HEK293 (cell line): ENCODE results near the gene YAE1.

ENCODE experiments used
- CTCF ChIA-PET: fragments of 350-600 bp; formaldehyde crosslinking; extraction: SDS; loops from one replicate; lab custom pipeline; 2021; ENCODE audit warnings: antibody characterized with exemption; lab: Yijun Ruan, JAX
- POLR2A ChIA-PET: fragments of 300-600 bp; formaldehyde crosslinking; extraction: SDS; loops from one replicate; lab custom pipeline; 2020; ENCODE audit warnings: antibody characterized with exemption, inconsistent platforms; lab: Yijun Ruan, JAX
- H3K27ac ChIP-seq: fragments of 200-500 bp; sonication (Bioruptor generic); 2 replicates; pipeline ENCODE4 v1.5.1; 2014; ENCODE audit warnings: low read depth, low read length, control low read depth, inconsistent platforms; ENCODE audit errors: extremely low read depth
- H3K36me3 ChIP-seq, 2 experiments: fragments of 200-500 bp in 1 of 2; sonication (Bioruptor generic) in 1 of 2; 1 replicate in 1 of 2; 2 replicates in 1 of 2; pipeline ENCODE4 v1.5.1; 2014 to 2017; ENCODE audit warnings: inconsistent platforms in 2 of 2, low read length in 2 of 2; ENCODE audit not compliant: control insufficient read depth in 2 of 2, insufficient read depth in 1 of 2
- H3K4me1 ChIP-seq: fragments of 200-500 bp; sonication (Bioruptor generic); 2 replicates; pipeline ENCODE4 v1.5.1; 2014; ENCODE audit warnings: mild to moderate bottlenecking, low read length, inconsistent platforms; ENCODE audit not compliant: control insufficient read depth, insufficient read depth
- H3K4me3 ChIP-seq: 2 replicates; pipeline ENCODE4 v1.5.1; 2011; ENCODE audit warnings: low read depth, mild to moderate bottlenecking, control low read depth, low read length, moderate library complexity
- H3K9me3 ChIP-seq: fragments of 200-500 bp; sonication (Bioruptor generic); 2 replicates; pipeline ENCODE4 v1.5.1; 2014; ENCODE audit warnings: low read depth, low read length, inconsistent platforms; ENCODE audit not compliant: control insufficient read depth, insufficient read depth
- GLIS2 ChIP-seq: fragments of 450-650 bp; formaldehyde crosslinking; IDR thresholded peaks from 2 replicates; pipeline ENCODE4 v1.5.1; 2016; ENCODE audit warnings: missing biosample characterization, missing genetic modification characterization
- HOXA7 ChIP-seq: sonication (generic); formaldehyde crosslinking; IDR thresholded peaks from 2 replicates; pipeline ENCODE4 v1.8.1; 2022; ENCODE audit warnings: missing genetic modification reagents, borderline replicate concordance
- SCRT2 ChIP-seq: fragments of 450-650 bp; formaldehyde crosslinking; IDR thresholded peaks from 2 replicates; pipeline ENCODE4 v1.5.1; 2016; ENCODE audit warnings: missing biosample characterization, missing genetic modification characterization
- ZBTB20 ChIP-seq: fragments of 450-650 bp; formaldehyde crosslinking; IDR thresholded peaks from 2 replicates; pipeline ENCODE4 v1.5.1; 2016; ENCODE audit warnings: missing biosample characterization, missing genetic modification characterization
- ZNF202 ChIP-seq: fragments of 450-650 bp; formaldehyde crosslinking; IDR thresholded peaks from 2 replicates; pipeline ENCODE4 v1.5.1; 2016; ENCODE audit warnings: missing biosample characterization, missing genetic modification characterization, borderline replicate concordance
- ZNF274 ChIP-seq, 2 experiments: fragments of 200-500 bp in 1 of 2; fragments of 450-650 bp in 1 of 2; sonication (Bioruptor generic) in 1 of 2; formaldehyde crosslinking in 1 of 2; IDR thresholded peaks; 2 replicates each; pipeline versions ENCODE4 v1.5.1 to v1.6.1; 2014 to 2016; ENCODE audit warnings: borderline replicate concordance in 1 of 2, inconsistent platforms in 1 of 2, low read length in 1 of 2, missing biosample characterization in 1 of 2, missing genetic modification characterization in 1 of 2
- ZNF350 ChIP-seq: fragments of 450-650 bp; formaldehyde crosslinking; IDR thresholded peaks from 2 replicates; pipeline ENCODE4 v1.5.0; 2017; ENCODE audit warnings: missing biosample characterization, mild to moderate bottlenecking, missing genetic modification characterization
- ZNF423 ChIP-seq: fragments of 450-650 bp; formaldehyde crosslinking; IDR thresholded peaks from 2 replicates; pipeline ENCODE4 v1.5.1; 2016; ENCODE audit warnings: missing biosample characterization, missing genetic modification characterization
- ZNF501 ChIP-seq: fragments of 450-650 bp; formaldehyde crosslinking; IDR thresholded peaks from 2 replicates; pipeline ENCODE4 v1.5.1; 2016; ENCODE audit warnings: missing biosample characterization, missing genetic modification characterization
- ZNF529 ChIP-seq: fragments of 450-650 bp; formaldehyde crosslinking; IDR thresholded peaks from 2 replicates; pipeline ENCODE4 v1.5.1; 2017; ENCODE audit warnings: missing genetic modification characterization, missing biosample characterization; ENCODE audit not compliant: insufficient replicate concordance
- ZNF561 ChIP-seq: fragments of 450-650 bp; IDR thresholded peaks from 2 replicates; pipeline ENCODE4 v1.5.1; 2018; ENCODE audit warnings: missing biosample characterization, missing genetic modification characterization, borderline replicate concordance
- ZNF596 ChIP-seq: fragments of 450-650 bp; IDR thresholded peaks from 2 replicates; pipeline ENCODE4 v1.5.0; 2018; ENCODE audit warnings: missing biosample characterization, mild to moderate bottlenecking, missing genetic modification characterization, moderate library complexity
- ZNF660 ChIP-seq: fragments of 450-650 bp; IDR thresholded peaks from 2 replicates; pipeline ENCODE4 v1.5.1; 2018; ENCODE audit warnings: missing biosample characterization, mild to moderate bottlenecking, missing genetic modification characterization
- ZNF768 ChIP-seq: fragments of 450-650 bp; formaldehyde crosslinking; IDR thresholded peaks from 2 replicates; pipeline ENCODE4 v1.5.1; 2018; ENCODE audit warnings: missing biosample characterization, mild to moderate bottlenecking, missing genetic modification characterization
- ZNF830 ChIP-seq: fragments of 450-650 bp; IDR thresholded peaks from 2 replicates; pipeline ENCODE4 v1.5.0; 2018; ENCODE audit warnings: missing biosample characterization, missing genetic modification characterization, low read depth, mild to moderate bottlenecking, moderate library complexity
- TF ChIP-seq, protein P1 (sequence below): fragments of 450-650 bp; formaldehyde crosslinking; IDR thresholded peaks from 2 replicates; pipeline ENCODE4 v1.5.1; 2016; ENCODE audit warnings: missing biosample characterization, missing genetic modification characterization, borderline replicate concordance
- TF ChIP-seq, protein P2 (sequence below): fragments of 450-650 bp; formaldehyde crosslinking; optimal IDR thresholded peaks from 2 replicates; pipeline ENCODE3; 2016; ENCODE audit warnings: missing biosample characterization, mild to moderate bottlenecking, missing genetic modification characterization
- TF ChIP-seq, protein P3 (sequence below): fragments of 450-650 bp; formaldehyde crosslinking; IDR thresholded peaks from 2 replicates; pipeline ENCODE4 v1.5.1; 2016; ENCODE audit warnings: missing biosample characterization, missing genetic modification characterization
- TF ChIP-seq, protein P4 (sequence below): IDR thresholded peaks from 2 replicates; pipeline ENCODE4 v1.6.1; 2011; ENCODE audit warnings: mild to moderate bottlenecking, low read depth, low read length, borderline replicate concordance
- TF ChIP-seq, protein P5 (sequence below): fragments of 450-650 bp; formaldehyde crosslinking; IDR thresholded peaks from 2 replicates; pipeline ENCODE4 v1.5.1; 2016; ENCODE audit warnings: missing biosample characterization, missing genetic modification characterization

Gene YAE1

DNA sequence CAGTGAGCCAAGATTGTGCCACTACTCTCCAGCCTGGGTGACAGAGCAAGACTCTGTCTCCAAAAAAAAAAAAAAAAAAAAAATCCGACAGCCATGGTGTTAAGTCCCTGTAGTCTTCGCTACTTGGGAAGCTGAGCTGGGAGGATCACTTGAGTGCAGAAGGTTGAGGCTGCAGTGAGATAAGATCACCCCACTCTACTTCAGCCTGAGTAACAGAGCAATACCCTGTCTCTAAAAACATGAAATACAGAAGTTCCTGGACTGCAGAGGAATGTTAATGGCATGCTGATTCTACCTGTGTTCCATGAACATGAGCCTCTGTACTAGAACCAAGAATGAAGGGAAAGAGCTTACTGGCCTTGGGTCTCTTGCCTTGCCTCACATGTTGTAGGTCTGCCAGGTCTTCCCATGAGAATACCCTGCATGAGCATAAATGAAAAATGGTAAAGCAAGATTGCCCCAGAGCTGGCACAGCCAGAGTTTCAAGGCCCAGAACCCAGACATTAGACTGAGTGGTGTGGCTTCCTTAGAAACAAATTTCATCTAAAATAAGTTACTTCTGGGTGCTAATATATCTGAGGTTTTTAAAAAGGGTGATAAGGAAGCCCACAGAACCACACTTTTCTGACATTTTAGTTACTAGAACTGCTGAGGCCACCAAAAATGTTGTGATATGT is 8.6 kb downstream of the YAE1 start (continued):
- TF ChIP-seq, protein P1, sequence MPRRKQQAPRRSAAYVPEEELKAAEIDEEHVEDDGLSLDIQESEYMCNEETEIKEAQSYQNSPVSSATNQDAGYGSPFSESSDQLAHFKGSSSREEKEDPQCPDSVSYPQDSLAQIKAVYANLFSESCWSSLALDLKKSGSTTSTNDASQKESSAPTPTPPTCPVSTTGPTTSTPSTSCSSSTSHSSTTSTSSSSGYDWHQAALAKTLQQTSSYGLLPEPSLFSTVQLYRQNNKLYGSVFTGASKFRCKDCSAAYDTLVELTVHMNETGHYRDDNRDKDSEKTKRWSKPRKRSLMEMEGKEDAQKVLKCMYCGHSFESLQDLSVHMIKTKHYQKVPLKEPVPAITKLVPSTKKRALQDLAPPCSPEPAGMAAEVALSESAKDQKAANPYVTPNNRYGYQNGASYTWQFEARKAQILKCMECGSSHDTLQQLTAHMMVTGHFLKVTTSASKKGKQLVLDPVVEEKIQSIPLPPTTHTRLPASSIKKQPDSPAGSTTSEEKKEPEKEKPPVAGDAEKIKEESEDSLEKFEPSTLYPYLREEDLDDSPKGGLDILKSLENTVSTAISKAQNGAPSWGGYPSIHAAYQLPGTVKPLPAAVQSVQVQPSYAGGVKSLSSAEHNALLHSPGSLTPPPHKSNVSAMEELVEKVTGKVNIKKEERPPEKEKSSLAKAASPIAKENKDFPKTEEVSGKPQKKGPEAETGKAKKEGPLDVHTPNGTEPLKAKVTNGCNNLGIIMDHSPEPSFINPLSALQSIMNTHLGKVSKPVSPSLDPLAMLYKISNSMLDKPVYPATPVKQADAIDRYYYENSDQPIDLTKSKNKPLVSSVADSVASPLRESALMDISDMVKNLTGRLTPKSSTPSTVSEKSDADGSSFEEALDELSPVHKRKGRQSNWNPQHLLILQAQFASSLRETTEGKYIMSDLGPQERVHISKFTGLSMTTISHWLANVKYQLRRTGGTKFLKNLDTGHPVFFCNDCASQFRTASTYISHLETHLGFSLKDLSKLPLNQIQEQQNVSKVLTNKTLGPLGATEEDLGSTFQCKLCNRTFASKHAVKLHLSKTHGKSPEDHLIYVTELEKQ = no peak
- TF ChIP-seq ZNF596 (tag by site-specific recombination) (no peak), ZNF768 (no peak), SCRT2 (tag by site-specific recombination) (no peak), HOXA7 (CRISPR knock-in tag) (no peak), ZNF501 (no peak), ZNF202 (tag by site-specific recombination) (no peak), ZNF423 (no peak)
- TF ChIP-seq, protein P2, sequence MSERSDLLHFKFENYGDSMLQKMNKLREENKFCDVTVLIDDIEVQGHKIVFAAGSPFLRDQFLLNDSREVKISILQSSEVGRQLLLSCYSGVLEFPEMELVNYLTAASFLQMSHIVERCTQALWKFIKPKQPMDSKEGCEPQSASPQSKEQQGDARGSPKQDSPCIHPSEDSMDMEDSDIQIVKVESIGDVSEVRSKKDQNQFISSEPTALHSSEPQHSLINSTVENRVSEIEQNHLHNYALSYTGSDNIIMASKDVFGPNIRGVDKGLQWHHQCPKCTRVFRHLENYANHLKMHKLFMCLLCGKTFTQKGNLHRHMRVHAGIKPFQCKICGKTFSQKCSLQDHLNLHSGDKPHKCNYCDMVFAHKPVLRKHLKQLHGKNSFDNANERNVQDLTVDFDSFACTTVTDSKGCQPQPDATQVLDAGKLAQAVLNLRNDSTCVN = no peak
- TF ChIP-seq, protein P3, sequence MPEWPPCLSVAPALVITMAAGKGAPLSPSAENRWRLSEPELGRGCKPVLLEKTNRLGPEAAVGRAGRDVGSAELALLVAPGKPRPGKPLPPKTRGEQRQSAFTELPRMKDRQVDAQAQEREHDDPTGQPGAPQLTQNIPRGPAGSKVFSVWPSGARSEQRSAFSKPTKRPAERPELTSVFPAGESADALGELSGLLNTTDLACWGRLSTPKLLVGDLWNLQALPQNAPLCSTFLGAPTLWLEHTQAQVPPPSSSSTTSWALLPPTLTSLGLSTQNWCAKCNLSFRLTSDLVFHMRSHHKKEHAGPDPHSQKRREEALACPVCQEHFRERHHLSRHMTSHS (tag by site-specific recombination) = no peak
- TF ChIP-seq, protein P4, sequence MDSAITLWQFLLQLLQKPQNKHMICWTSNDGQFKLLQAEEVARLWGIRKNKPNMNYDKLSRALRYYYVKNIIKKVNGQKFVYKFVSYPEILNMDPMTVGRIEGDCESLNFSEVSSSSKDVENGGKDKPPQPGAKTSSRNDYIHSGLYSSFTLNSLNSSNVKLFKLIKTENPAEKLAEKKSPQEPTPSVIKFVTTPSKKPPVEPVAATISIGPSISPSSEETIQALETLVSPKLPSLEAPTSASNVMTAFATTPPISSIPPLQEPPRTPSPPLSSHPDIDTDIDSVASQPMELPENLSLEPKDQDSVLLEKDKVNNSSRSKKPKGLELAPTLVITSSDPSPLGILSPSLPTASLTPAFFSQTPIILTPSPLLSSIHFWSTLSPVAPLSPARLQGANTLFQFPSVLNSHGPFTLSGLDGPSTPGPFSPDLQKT = no peak

DNA sequence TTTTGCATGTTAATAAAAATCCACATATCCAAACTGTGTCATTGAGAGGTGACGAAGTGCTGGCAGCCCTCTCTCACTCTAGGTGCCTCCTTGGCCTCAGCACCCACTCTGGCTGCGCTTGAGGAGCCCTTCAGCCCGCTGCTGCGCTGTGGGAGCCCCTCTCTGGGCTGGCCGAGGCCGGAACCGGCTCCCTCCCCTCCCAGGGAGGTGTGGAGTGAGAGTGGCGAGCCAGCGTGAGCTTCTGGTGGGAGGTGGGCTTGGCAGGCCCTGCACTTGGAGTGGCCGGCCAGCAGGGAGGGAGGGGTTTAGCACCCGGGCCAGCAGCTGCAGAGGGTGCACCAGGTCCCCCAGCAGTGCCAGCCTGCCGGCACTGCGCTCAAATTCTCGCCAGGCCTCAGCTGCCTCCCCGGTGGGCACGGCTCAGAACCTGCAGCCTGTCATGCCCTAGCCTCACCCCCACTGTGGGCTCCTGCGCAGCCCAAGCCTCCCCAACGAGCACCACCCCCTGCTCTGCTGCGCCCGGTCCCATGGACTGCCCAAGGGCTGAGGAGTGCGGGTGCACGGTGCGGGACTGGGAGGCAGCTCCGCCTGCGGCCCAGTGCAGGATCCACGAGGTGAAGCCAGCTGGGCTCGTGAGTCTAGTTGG is 11.1 kb downstream of the YAE1 start:
- ChIA-PET CTCF (interaction anchor here (0.6 to 8.4 kb wide), 3 partner anchors 112 to 168 kb away, joined by 3 to 257 read pairs (median 4); no protein-coding TSS in a partner anchor), POLR2A (interaction anchor here (1.3 kb wide), 1 partner anchor 11 kb away, joined by 5 read pairs; no protein-coding TSS in a partner anchor)

DNA sequence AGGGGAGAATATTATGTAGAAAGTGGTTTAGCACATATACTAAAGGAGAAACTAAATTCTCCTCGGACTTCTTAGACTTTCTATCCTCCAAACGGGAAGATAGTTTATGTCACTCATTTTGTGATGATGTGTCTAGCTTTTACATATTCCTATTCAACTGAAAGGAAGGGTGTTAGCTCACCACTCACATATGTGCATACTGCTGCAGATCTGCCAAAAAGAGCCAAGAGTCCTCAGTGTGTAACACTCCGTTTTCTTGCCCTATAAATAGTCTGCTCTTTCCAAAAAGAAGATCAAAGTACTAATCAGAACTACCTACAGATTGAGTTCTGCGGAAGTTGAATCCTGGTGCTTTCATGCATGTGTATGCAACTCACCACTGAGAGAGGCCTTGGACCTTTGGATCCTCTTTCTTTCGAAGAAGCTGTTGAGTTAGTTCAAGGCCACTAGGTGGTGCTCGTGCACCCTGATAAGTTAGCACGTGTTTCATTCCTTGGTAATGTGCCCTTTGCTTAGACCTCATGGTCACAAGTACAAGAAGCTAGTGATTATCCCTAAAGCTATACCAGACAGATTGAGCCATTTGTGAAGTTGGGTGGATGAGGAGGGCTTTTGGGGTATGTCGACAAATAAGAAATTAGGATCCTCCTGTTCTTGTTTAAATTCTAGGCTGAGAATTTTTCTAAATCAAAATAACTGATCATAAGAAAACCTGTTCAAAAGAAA is 14.1 kb downstream of the YAE1 start:
- Histone ChIP-seq H3K4me1 (peaks cover 3% of the 10 kb centered on the region; the same call in 1 of the 2 replicates), H3K36me3 (peaks cover 4 to 5% of the 10 kb centered on the region in 2 experiments), H3K4me3 (no peak overlapping the region), H3K9me3 (no peaks in the 10 kb centered on the region), H3K27ac (no peak overlapping the region)
- ChIA-PET POLR2A (interaction anchor here (0.6 to 1.4 kb wide), 9 partner anchors 9 to 671 kb away, joined by 3 to 12 read pairs (median 4); partner anchors contain the start of genes RALA and VPS41), CTCF (interaction anchor here (0.5 to 8.4 kb wide), 64 partner anchors 8 to 1415 kb away, joined by 3 to 257 read pairs (median 4); partner anchors contain the start of gene RALA)
- TF ChIP-seq, protein P5, sequence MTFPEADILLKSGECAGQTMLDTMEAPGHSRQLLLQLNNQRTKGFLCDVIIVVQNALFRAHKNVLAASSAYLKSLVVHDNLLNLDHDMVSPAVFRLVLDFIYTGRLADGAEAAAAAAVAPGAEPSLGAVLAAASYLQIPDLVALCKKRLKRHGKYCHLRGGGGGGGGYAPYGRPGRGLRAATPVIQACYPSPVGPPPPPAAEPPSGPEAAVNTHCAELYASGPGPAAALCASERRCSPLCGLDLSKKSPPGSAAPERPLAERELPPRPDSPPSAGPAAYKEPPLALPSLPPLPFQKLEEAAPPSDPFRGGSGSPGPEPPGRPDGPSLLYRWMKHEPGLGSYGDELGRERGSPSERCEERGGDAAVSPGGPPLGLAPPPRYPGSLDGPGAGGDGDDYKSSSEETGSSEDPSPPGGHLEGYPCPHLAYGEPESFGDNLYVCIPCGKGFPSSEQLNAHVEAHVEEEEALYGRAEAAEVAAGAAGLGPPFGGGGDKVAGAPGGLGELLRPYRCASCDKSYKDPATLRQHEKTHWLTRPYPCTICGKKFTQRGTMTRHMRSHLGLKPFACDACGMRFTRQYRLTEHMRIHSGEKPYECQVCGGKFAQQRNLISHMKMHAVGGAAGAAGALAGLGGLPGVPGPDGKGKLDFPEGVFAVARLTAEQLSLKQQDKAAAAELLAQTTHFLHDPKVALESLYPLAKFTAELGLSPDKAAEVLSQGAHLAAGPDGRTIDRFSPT (tag by site-specific recombination) = no peak
- TF ChIP-seq ZNF561 (tag by site-specific recombination) = no peak
- no peak for TF ChIP-seq ZNF350
- TF ChIP-seq GLIS2 = no peak
- no peak for TF ChIP-seq ZBTB20 (tag by site-specific recombination)
- peak; percentile 59; the same call in 1 of the 2 replicates for TF ChIP-seq ZNF660
- no peak for TF ChIP-seq ZNF529 (tag by site-specific recombination)
- no peak for TF ChIP-seq ZNF274 (IDR thresholded peaks at IDR 0.05; ENCODE audit: low read length)
- TF ChIP-seq ZNF274 (tag by site-specific recombination; IDR thresholded peaks at IDR 0.05; ENCODE audit: borderline replicate concordance) = no peak

More for the DNA sequence above, 11.1 kb downstream of the YAE1 start:
- no peak for TF ChIP-seq ZNF830
- TF ChIP-seq, all 188 proteins: peak for 0
- Histone ChIP-seq H3K4me3 (no peak overlapping the region), H3K27ac (no peak overlapping the region), H3K4me1 (no peaks in the 10 kb centered on the region), H3K9me3 (no peaks in the 10 kb centered on the region), H3K36me3 (peaks cover 6 to 21% of the 10 kb centered on the region in 2 experiments)
